Islet precursor cell (in vitro differentiated cells): ENCODE data around the gene DOK4.
"Not testable (repeated sequence)": the region's sequence is repeated elsewhere in the genome, so short reads cannot be mapped to it uniquely, and the experiment has no call there.

Experiments used
- DNase-seq: peaks from one replicate; pipeline ENCODE4 v3.0.0-alpha.2; 2018

Gene DOK4

GRCh38 chr16:57500578-57501111 is 14.4 kb upstream of the DOK4 start:
- peak; percentile 99 for DNase-seq

- DNase-seq, result not testable (repeated sequence)
Measured at GRCh38 chr16:57499941-57500340, 13.6 kb upstream of the DOK4 start.

- no peak for DNase-seq
Measured at GRCh38 chr16:57498031-57498430, 11.7 kb upstream of the DOK4 start.

- DNase-seq, result peak; percentile 49
Measured at GRCh38 chr16:57497121-57497520, 10.8 kb upstream of the DOK4 start.

- DNase-seq, result no peak
Measured at GRCh38 chr16:57493767-57494166, 7.5 kb upstream of the DOK4 start.

- DNase-seq, result no peak
Measured at GRCh38 chr16:57489229-57489628, 2.9 kb upstream of the DOK4 start.

- peak; percentile 63 for DNase-seq
Measured at GRCh38 chr16:57486858-57487834, 853 bp upstream of the DOK4 start.

- DNase-seq, result no peak
Measured at GRCh38 chr16:57485091-57485915, 990 bp downstream of the DOK4 start.

- no peak for DNase-seq
Measured at GRCh38 chr16:57484515-57485005, 1.7 kb downstream of the DOK4 start.

- no peak for DNase-seq
Measured at GRCh38 chr16:57483725-57484514, 2.4 kb downstream of the DOK4 start.

- DNase-seq, result no peak
Measured at GRCh38 chr16:57482845-57483545, 3.3 kb downstream of the DOK4 start.

GRCh38 chr16:57481421-57481820 is 4.9 kb downstream of the DOK4 start:
- DNase-seq, result no peak

- no peak for DNase-seq
Measured at GRCh38 chr16:57480754-57481230, 5.5 kb downstream of the DOK4 start.

- peak; percentile 94 for DNase-seq
Measured at GRCh38 chr16:57479976-57480753, 6.1 kb downstream of the DOK4 start.

- peak; percentile 80 for DNase-seq
Measured at GRCh38 chr16:57479205-57479975, 6.9 kb downstream of the DOK4 start.

GRCh38 chr16:57478396-57479204 is 7.7 kb downstream of the DOK4 start:
- no peak for DNase-seq

GRCh38 chr16:57477531-57478202 is 8.6 kb downstream of the DOK4 start:
- DNase-seq, result peak; percentile 66
